K562 (cell line): ENCODE data around the gene HOXD12.

ENCODE experiments used
- ATF2 ChIP-seq: sonication (generic); formaldehyde crosslinking; IDR thresholded peaks from 2 replicates; pipeline ENCODE4 v1.8.1; 2022; ENCODE audit warnings: missing genetic modification reagents
- MED1 ChIP-seq: sonication (generic); formaldehyde crosslinking; IDR thresholded peaks from 2 replicates; pipeline ENCODE4 v1.8.1; 2023; ENCODE audit warnings: missing genetic modification reagents, borderline replicate concordance
- SRF ChIP-seq, 2 experiments: fragments of 250-450, 450-650 bp in 1 of 2; sonication (Bioruptor Pico) in 1 of 2; sonication (generic) in 1 of 2; formaldehyde crosslinking; IDR thresholded peaks; 2 replicates each; pipeline versions ENCODE4 v1.5.0 to v1.5.1; 2020 to 2022; ENCODE audit warnings: mild to moderate bottlenecking in 1 of 2, missing genetic modification reagents in 1 of 2
- USF2 ChIP-seq: sonication (generic); formaldehyde crosslinking; IDR thresholded peaks from 2 replicates; pipeline ENCODE4 v1.5.0; 2020; ENCODE audit warnings: missing genetic modification reagents
- ZNF121 ChIP-seq: sonication (generic); formaldehyde crosslinking; conservative IDR thresholded peaks from 2 replicates; pipeline ENCODE4 v1.8.0; 2022; ENCODE audit warnings: missing genetic modification reagents
- ZNF133 ChIP-seq: fragments of 250-450 bp; sonication (Bioruptor Pico); IDR thresholded peaks from 2 replicates; pipeline ENCODE4 v1.4.0; 2020; ENCODE audit warnings: mild to moderate bottlenecking

DNA sequence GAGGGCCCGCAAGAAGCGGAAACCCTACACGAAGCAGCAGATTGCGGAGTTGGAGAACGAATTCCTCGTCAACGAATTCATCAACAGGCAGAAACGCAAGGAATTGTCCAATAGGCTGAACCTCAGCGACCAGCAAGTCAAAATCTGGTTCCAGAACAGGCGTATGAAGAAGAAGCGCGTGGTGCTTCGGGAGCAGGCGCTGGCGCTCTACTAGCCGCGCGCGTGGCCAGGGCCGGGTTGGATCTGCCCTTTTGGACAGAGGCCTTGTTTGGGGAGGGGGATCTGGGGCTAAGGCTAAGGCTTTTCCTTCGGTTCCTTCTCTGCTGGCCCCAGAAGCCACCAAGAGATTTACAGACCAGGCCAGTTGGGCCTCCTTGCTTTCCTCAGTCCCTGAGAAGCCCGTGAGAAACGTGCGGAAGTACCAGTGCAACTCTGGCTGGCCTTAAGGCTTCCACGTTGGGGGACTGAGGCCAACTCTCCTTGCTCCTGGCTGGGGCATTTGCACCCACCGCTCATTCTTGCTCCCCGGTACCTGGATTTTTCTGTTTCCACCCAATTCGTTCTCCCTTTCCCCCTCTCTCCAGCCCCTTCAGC lies 1.0 kb downstream of the HOXD12 start:
- TF ChIP-seq USF2 (CRISPR knock-in tag) (no peak), MED1 (CRISPR knock-in tag) (no peak), ZNF121 (CRISPR knock-in tag) (no peak), ZNF133 (CRISPR knock-in tag) (no peak), ATF2 (CRISPR knock-in tag) (no peak), SRF (CRISPR knock-in tag; IDR thresholded peaks at IDR 0.05) (no peak)
